ENCODE results near the gene GSPT1.
"Not testable (repeated sequence)": the region's sequence is repeated elsewhere in the genome, so short reads cannot be mapped to it uniquely, and the experiment has no call there.

GSPT1 gene

DNA sequence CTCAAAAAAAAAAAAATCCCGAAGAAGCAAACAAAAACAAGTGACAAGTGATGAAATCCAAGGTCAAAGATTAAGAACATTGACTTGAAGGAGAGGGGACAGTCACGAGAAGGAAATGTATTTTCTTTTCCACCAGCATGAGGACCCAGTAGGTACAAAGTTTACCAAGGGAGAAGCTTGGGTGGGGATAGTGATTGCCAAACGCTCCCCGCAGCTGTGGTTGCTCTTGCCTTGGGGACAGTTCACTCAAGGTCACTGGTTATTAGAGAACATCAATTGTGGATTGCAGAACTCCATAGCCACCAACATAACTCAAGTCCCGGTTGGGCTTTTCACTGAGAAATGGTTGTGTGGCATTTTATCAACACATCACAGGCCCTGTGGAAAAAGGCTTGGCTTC is 91.4 kb downstream of the GSPT1 start:
- ATAC-seq: no peak
- Mint-ChIP-seq H3K4me1 (no peaks in the 10 kb centered on the region), H3K9me3 (no peaks in the 10 kb centered on the region), H3K4me3 (no peak overlapping the region), H3K36me3 (ENCODE audit: low read depth) (no peaks in the 10 kb centered on the region), H3K27me3 (peaks cover 3% of the 10 kb centered on the region), H3K27ac (no peak overlapping the region)
- no peak for DNase-seq

GRCh38 chr16:11823645-11824044 is 92.1 kb downstream of the GSPT1 start:
- not testable (repeated sequence) for H3K27me3 Mint-ChIP-seq; H3K9me3 Mint-ChIP-seq; DNase-seq; H3K4me1 Mint-ChIP-seq; H3K4me3 Mint-ChIP-seq; H3K36me3 Mint-ChIP-seq (ENCODE audit: low read depth); ATAC-seq; H3K27ac Mint-ChIP-seq

DNA sequence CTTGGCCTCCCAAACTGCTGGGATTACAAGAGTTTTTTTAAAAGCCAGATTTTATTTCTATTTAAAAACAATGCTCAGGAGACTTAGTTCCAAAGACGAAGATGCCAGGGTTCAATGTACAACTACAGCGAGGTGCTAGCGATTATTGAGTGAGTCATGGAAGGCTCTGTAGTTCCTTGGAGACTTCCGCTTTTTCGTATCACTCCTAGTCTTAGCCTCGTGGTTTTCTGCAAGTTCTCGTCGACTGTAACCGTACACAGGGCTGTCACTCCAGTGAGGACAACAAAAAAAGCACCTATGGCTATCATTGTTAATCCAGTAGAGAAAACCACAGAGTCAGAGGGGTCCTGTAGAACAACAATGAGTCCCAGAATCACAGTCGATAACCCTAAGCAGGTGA is 96.0 kb downstream of the GSPT1 start:
- Mint-ChIP-seq H3K36me3 (ENCODE audit: low read depth) (no peaks in the 10 kb centered on the region), H3K4me3 (no peak overlapping the region), H3K9me3 (no peaks in the 10 kb centered on the region), H3K4me1 (no peaks in the 10 kb centered on the region), H3K27me3 (peaks cover 3% of the 10 kb centered on the region), H3K27ac (no peak overlapping the region)
- ATAC-seq (no peak), DNase-seq (no peak)

DNA sequence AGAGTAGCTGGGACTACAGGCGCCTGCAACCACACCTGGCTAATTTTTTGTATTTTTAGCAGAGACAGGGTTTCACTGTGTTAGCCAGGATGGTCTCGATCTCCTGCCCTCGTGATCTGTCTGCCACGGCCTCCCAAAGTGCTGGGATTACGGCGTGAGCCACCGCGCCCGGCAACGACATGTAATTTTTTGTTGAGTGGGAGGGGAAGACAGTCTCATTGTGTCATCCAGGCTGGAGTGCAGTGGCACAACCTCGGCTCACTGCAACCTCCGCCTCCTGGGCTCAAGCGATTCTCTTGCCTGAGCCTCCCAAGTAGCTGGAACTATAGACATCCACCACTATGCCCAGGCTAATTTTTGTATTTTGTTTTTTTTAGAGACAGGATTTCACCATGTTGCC is 96.8 kb downstream of the GSPT1 start:
- H3K4me1 Mint-ChIP-seq; H3K36me3 Mint-ChIP-seq (ENCODE audit: low read depth); H3K27me3 Mint-ChIP-seq; H3K4me3 Mint-ChIP-seq; ATAC-seq; H3K9me3 Mint-ChIP-seq; H3K27ac Mint-ChIP-seq; DNase-seq: not testable (repeated sequence)
